ENCODE measurements around the gene MUSTN1.

Gene MUSTN1

GRCh38 chr3:52786330-52787215 is 48.2 kb downstream of the MUSTN1 start:
- no peak for DNase-seq (ENCODE audit: low read depth in 3 of 3)

- no peak for DNase-seq (ENCODE audit: low read depth in 3 of 3)
These were observed 49.8 kb downstream of the MUSTN1 start for GRCh38 chr3:52784931-52785590.

- no peak for DNase-seq (ENCODE audit: low read depth in 3 of 3)
These were observed 50.7 kb downstream of the MUSTN1 start for GRCh38 chr3:52784021-52784621.

- DNase-seq (ENCODE audit: low read depth in 3 of 3): no peak
These were observed 51.6 kb downstream of the MUSTN1 start for GRCh38 chr3:52783211-52783555.
